IPS DF 4.7 (cell line): Measurements from ENCODE around the gene C22orf31.

Experiments used
- DNase-seq: peaks from one replicate; pipeline ENCODE4 v3.0.0-alpha.2; 2013; ENCODE audit warnings: low spot score; ENCODE audit errors: extremely low read depth

C22orf31 gene

DNA sequence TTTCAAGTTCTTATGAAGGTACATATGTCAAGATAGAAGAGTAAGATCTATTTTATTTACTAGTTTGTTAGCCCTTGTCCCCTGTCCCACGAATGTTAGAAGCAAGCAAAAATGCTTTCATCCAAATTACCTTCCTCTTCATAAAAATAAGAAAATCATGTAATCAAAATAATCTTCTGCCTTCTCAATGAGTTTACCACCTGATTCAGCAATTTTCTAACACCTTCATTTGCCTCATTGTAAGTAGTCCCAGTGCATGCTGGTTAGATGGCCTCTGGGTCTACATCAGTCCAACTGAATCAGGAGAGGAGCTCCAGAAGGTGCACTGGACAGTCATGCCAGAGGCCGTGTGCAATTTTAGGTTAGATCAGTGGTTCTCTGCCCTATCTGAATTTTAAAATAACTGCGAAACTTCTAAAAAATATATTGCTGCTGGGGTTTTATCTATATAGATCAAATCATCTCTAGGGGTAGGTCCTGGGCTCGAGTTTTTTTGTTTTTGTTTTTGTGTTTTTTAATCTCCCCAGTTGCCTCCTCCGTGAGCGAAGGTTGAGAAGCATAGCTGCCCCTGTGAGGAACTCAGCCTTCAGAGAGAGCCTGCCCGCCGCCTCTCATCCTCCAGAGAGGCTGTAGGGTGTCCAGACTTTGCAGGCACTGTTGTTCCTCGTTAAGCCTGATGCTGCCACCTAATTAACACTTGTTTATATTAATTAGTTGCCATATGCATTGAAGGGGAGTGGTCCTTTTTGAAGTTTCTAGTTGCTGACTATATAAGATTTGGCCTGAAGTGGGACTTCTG, 32.2 kb downstream of the C22orf31 start:
- DNase-seq: no peak

DNA sequence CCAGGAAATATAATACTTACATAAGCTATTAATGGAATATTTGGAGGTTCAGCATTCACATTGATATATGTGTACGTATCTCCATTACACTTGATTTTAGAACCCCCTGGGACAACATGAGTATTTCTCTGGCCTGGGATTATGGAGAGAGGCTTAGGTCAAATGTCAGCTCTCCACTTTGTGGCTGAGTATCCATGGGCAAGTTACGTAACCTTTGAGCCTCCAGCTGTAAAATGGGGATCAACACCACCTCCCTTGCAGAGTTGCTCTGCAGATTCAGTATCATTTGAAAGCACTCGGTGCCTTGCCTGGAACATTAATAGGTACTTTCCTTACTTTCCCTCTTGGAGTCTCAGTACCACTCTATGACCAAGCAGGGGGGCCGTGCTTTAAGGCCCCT, 33.2 kb downstream of the C22orf31 start:
- no peak for DNase-seq

DNA sequence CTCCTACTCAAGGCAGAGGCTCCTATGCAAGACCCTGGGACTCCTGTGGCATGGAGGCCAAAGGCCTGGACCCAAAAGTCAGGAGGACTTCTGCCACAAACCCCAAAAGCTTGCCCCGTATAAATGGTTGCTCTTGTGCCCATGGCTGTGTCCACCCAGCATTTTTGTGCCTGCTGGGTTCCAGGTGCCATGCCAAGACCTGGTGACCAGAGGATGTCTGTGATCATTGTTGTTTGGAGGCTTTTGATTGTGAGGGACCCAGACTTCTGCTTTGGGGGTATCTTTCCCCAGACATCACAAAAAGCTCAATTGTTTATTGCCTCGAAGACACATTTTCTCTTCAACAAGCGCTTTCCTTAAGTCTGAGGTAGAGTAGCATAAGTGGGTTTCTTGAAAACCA, 35.1 kb downstream of the C22orf31 start:
- DNase-seq: no peak

DNA sequence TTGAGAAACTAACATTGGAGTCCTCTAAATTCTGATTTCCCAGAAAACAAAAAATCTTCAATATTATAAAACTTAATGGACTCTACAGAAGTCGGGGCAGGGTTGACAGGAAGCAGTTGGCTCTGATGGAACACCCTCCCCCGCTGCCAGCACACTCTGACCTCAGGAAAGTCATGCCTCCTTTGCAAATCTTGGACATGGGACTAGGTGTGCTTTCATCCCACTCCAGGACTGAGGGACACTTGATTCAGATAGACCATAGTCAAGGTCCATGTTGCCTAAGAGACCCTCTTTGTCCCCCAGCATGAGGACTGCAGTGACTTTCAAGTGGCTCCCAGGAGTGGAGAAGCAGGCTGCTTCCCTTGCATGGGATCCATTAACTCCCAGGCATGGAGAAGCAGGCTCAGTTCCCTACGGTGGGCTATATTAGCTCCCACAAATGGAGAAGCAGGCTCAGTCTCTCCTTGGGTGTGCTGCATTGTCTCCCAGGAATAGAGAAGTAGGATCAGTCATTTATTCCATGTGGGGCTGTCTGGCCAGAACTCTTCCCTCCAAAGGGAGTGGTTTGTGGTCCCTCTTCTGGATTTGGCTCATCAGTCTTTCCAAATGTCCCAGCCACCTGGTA, 38.3 kb downstream of the C22orf31 start:
- DNase-seq: no peak

DNA sequence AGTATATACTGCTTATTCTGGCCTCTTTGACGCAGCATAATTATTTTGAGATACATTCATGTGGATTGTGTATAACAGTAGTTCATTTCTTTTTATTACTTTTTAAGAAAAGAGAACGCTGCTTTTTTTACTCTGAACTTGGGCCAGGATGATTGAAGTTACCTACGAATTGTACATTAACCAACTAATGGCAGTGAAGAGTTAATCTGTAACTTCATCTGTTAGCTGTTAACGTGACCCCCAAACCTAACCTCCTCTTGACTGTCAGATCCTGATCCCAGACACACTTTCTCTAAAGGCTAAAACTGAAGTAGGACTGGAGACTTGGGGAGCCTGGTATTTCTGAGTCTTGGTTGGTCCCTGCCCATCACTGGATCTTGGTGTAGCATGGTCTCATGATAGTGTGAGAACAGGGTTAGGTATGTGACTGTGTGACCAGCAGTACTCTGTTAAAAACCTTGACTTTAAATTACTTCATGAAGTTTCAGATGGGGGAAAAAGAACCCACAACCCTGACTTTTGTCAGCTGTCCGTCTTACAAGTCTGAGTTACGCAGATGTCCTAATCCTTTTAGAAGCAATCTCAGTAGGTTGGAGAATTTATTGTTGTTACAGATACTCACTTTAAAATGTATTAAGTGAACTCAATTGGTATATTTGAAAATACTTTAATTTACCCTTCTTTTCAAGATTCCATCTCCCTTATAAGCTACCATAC, 39.4 kb downstream of the C22orf31 start:
- no peak for DNase-seq

DNA sequence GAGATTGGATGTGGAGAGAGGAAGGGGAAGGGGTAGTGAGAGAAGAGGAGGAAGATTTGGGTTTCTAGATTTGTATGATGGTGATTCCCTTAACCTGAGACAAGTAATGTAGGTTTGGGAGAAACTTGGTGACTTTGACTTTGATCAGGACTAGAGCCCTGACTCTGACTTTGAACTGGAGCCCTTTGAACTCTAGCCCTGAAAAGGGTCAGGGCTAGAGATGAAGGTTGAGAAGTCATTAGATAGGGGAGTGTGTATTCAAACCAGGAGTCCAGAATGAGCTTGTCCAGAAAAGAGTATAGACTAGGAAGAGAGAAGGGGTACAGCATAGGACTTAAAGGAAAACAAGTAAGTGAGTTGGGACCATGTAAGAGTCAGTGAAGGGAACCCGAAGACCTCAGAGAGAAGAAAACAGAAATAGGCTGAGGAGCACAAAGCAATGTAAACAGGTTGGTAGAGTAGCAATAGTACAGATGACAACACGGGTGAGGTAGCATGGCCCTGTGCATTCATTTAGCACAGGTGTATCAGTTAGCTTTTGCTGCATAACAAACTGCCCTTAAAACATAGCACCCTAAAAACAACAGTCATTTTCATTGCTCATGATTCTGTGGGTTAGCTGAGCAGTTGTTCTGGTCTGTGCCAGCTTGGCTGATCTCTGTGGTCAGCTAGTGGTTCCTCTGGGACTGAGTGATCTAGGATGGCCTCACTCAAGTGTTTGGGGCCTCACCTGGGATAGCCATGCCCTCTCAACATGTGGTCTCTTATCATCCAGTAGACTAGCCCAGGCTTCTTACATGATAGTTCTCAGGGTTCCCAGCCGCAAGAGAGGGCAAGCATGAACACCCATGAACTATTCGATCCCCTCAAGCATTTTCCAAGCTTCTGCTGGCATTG, 43.1 kb downstream of the C22orf31 start:
- DNase-seq: no peak

DNA sequence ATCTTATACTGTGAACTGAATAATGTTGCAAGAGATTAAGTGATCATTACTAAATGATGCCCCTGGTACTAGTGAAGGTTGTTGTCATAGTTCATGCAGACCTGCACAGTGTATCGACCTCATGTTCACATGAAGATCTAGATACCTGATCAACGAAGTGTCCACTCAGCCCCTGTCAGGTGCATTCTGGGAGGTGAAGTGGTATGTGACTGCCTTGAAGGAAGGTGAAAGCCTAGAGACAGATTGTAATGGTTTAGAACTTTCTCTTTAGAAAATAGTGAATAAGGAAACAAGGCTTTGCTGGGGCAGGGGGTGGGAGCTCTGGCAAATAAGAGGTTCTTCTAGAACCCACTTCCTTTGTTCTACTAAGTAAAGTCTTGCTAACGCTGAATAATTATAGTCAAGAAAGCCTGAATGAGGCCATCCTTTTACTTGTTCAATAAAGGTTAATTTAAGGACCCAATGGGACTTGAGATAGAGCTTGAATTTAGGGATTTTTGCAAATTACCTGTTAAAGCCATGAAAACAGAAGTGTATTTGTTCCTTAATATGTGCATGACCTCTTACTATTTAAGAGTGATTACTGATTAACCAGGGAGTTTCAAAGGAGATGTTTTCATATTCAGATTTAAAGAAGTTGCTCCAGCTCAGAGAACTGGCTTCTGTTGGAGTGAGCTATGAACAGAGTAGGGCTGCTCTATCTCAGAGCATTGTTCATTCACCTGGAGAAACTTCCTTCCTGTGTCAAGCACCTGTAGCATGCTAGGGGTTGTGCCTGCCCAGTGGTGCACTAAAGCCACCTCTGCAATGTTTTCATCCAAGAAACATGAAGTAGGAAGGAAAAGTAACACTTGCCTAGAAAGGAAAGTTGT, 45.3 kb downstream of the C22orf31 start:
- no peak for DNase-seq

DNA sequence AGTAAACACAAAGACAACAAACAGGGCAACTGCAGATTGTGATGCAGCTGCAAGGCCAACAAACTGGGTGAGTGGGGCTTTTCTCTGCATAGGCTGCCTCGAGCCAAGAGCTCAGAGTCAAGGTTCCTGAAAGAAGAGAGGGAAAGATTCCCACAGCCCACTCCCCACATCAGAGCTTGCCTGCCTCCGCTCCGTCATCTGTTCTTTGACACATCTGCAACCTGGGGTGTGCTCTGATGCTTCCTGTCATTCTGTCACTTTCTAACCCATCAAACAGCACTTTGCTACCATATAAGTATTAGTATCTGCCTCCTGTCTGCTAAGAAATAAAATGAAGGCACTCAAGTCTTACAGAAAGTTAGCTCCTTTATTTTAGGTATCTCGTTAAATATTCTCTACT, 46.9 kb downstream of the C22orf31 start:
- DNase-seq: no peak

DNA sequence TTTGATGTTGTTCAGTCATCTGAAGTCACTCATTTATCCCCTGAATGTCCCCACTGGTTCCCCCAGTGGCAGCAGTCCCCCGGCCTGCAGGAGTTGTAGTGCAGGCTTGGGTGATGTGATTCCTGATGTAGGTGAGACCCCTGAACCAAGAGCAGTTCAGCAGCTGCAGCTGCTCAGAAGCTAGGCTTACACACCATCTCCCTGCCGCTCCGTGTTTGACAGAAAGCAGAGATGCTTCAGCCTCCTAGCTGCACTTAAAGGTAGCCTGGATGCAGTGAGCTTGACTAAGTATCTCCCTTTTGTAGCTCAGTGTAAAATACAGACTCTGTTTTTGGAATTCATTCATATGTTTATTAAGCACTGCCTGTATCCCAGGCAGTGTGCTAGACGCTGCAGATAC, 47.3 kb downstream of the C22orf31 start:
- no peak for DNase-seq

DNA sequence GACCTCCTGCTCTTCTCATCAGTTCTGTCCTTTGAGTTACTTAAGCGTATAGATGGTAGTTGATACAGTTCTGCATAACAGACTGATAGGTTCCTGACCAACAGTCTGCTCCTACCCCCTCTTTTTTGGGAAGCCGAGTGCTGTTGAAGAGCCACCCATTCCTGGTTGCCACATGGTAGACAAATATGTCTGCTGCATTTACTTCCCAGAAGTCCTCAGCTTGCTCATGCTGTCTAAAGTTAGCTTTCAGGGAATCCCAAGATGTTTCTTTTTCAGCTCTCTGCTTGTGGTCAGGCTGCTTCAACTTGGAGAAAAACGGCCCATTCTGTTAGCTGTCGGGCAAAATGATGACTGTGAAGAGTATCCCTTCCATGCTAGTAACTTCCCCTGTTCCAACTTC, 48.7 kb downstream of the C22orf31 start:
- DNase-seq: no peak

DNA sequence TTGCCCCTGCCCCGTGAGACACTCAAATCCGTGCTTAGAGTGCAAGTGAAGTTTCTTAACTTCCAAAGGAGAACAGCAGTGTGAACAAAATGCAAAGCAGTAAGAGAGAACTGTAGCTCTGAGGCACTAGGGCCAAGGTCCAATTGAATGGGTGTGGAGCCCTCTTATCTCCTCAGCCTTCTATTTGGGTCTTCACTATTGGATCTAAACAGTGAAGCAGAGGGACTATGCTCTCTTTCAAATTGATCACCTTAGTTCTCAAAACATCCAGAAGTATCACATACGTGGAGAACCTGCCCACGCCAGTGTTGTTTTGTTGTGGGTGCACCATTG, 49.6 kb downstream of the C22orf31 start:
- no peak for DNase-seq

DNA sequence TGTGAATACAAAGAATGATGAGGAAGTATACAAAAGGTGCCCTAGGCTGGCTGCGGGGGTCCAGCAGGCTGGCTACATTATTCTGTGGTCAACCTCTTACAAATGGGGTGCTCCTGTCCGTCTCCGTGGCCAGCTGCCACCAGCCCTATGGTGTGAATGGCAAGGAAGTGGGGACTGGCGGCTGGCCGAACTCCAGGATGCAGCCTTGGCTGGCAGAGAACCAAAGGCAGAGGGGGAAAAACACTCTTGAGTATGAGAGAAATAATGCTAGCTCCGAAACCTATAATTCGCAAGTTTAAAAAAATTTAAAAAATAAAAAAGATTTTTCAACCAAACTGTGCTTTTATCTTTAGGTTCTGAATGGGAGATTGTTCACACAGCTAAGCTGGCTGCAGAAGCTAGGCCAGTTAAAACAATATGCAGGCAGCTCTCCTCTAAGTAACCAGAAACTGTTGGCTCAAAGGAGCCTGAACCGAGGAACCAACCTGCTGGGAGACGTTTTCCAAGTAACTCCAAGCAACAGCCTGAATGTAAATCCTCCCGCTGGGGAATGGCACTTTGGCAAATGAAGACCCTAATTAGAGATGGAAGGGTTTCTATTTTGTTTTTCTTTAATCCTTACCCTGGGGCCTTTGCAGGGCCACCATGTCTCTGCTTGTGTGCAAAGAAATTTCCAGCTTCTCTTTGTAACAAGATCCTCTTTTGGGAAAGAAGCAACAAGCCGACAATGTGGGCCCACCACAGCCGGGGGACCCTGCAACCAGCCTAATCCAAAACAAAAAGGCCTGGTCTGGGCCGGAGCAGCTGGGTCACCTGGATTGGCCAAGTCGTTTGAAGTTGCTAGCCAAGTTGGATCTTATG, 50.2 kb downstream of the C22orf31 start:
- no peak for DNase-seq

DNA sequence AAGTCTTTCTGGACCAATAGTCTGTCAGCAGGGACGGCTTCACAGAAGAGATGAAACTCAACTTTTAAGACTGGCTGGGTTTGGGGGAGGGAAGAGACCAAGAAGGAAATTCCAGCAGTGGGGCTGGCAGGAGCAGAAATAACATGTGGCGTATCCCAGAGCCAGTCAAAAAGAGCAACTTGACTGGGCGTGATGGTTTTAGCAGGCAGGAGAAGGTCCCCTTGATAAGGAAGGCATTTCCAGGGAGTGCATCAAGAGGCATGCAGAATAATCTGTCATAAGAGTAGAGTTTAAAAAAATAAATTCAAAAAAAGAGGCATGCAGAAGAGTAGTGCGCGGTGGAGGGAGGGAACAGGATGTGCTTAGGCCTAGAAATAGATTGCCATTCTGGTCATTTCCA, 52.5 kb downstream of the C22orf31 start:
- DNase-seq: no peak
